Stimulated activated CD4-positive, alpha-beta T cell treated with anti-CD3 and anti-CD28 coated beads, Interleukin-2, amount 100 ng/mL, for 48 hours (primary cell): Measurements from ENCODE around the gene MFSD6.
"Not testable (repeated sequence)": the region's sequence is repeated elsewhere in the genome, so short reads cannot be mapped to it uniquely, and the experiment has no call there.

ENCODE experiments used
- DNase-seq, 2 donors: peaks; one replicate each; pipeline ENCODE4 v3.0.0-alpha.2; 2020

MFSD6 gene

GRCh38 chr2:190405995-190406394 is 2.2 kb upstream of the MFSD6 start:
- DNase-seq = no peak

DNA sequence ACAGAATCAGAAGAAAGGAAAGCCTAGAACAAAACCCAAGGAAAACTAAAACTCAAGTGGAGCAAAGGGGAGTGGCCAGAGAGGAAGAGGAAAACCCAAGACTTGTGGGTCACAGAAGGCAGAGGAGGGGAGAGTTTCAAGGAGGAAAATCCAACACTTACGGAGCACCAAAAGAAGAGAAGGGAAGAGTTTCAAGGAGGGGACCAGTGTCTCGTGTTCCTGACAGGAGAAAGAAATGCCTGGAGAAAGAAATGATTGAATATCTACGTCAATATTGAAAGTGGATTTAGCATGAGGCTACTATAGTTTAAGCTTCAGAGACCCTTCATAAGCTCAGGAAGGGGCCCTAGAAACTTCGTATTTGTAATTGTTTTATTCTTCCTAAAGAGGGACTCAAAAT is 1.4 kb upstream of the MFSD6 start:
- DNase-seq = no peak

DNA sequence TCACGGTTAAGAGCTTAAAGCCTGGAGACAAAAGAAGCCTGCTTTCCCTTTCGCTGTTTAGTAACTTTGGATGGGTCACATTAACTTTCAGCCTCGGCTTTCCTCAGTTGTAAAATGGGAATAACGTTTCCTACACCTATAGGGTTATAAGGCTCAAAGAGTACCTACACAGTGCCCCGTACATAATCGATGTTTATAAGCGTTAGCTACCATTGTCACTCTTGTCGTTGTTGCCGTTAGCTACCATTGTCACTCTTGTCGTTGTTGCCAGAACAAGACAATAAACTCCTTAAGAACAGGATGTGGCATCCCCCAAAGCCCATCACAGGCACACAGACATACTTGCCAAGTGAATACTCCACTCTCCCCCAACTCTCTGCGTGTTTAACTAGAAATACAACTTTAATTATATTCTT is 901 bp upstream of the MFSD6 start:
- no peak for DNase-seq

GRCh38 chr2:190408538-190409271 is 550 bp downstream of the MFSD6 start:
- DNase-seq = peak; percentile 51 to 57

GRCh38 chr2:190409616-190410015 is 1.5 kb downstream of the MFSD6 start:
- no peak for DNase-seq

DNA sequence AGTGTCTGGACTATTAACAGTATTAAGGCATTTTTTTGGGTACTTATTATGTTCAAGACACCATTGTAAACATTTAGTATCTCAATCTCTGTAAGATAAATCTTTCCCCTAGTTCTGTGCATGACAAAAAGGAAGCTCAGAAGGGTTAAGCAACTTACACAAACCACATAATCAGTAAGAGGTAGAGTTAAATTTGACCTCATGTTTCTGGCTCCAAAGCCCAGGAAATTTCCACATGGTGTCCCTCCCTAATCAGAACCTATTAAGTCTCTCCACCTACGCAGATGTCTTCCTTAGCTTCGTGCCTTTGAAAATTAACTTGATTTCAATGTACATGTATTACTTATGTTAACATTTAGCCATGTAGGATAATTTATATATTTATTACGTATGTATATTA is 2.0 kb downstream of the MFSD6 start:
- DNase-seq = no peak

DNA sequence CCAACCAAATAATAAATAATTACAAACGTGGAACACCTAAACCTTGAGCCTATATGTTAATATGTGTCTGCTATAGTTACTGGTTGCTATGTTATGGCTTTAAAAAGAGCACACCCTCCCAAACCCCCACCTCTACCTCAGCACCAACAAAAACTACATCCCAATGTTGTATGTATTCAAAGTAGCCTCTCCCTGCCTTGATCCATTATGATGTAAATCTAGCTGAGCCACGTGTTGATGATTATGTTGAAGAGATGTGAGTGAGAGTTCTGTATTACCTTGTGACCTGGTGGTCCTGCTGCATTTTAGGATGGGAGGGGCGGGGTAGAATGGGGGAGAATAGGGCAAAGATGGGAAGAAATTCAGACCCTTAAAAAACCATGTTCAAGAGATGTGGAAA is 4.8 kb downstream of the MFSD6 start:
- DNase-seq = no peak

DNA sequence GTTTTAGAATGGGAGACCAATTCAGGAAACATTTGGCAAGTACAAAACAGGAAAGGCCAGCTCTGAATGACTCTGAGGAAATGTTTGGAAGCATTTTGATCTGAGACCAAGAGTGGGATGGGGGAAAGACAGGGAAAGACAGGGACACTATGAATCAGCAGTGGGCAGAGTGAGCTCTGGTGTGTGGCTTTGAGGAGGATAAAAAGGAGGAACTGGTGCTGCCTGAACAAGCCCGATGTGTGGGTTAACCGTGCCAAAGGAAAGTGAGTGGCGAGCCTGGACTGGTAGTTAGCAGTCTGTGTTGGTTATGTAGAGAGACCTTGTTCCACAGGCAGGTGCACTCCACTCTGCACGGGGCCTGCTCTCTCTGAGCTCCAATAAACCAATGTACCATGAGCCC is 5.3 kb downstream of the MFSD6 start:
- no peak for DNase-seq

DNA sequence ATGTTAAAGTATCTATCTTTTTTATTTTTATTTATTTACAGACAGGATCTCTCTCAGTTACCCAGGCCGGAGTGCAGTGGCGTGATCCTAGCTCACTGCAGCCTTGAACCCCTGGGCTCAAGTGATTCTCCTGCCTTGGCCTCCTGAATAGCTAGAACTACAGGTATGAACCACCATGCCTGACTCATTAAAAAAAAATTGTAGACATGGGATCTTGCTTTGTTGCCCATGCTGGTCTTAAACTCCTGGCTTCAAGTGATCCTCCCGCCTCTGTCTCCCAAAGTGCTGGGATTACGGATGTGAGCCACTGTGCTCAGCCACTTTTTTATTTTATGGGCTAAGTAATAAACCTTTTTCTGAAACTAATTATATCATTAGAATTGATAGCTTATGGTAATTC is 7.1 kb downstream of the MFSD6 start:
- DNase-seq = no peak

- DNase-seq = no peak
These were observed 7.9 kb downstream of the MFSD6 start for GRCh38 chr2:190415794-190416775.

GRCh38 chr2:190417045-190417842 is 9.1 kb downstream of the MFSD6 start:
- no peak for DNase-seq

- no peak for DNase-seq
These were observed 10.6 kb downstream of the MFSD6 start for GRCh38 chr2:190418727-190419126.

DNA sequence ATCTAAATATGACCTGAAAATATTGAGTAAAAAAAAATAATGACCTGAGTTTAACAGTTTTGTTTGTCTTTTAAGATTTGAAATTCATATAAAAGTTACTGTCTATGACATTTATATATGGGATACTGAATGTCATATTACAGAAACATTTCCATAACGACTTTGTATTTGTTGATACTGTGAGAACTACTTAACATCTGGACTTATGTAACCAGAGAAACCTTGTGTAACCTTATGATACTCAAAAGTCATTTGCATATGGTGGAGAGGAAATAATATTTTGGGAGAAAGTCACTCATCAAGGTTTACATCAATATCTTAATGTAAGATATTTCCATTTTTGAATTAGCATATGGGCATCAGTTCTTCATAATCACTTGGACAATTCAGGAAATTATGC is 12.6 kb downstream of the MFSD6 start:
- DNase-seq = no peak

DNA sequence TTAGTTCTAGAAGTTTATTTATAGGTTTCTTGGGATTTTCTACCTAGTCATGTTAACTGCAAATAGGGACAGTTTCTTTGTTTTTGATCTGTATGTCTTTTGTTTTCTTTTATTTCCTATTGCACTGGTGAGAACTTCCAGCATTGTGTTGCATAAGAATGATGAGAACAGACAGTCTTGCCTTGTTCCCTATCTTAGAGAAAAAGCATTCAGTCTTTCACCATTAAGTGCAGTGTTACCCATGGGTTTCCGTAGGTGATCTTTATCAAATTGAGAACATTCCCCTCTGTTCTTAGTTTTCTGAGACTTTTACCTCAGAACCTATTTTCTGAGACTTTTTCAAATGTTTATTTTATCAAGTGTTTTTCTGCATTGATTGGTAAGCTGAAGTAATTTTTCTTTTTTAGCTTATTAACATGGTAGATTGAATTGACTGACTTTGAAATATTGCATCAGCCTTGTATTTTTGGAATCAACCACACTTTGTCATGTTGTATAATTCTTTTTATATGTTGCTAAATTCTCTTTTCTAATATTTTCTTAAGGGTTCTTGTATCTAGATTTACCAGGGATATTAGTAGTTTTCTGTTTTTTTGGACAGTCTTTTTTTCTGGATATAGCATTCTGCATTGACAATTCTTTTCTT is 17.2 kb downstream of the MFSD6 start:
- DNase-seq = no peak

- no peak for DNase-seq
These were observed 17.9 kb downstream of the MFSD6 start for GRCh38 chr2:190425883-190426658.

GRCh38 chr2:190430866-190431265 is 22.7 kb downstream of the MFSD6 start:
- DNase-seq = not testable (repeated sequence)

GRCh38 chr2:190431907-190432306 is 23.8 kb downstream of the MFSD6 start:
- no peak for DNase-seq

DNA sequence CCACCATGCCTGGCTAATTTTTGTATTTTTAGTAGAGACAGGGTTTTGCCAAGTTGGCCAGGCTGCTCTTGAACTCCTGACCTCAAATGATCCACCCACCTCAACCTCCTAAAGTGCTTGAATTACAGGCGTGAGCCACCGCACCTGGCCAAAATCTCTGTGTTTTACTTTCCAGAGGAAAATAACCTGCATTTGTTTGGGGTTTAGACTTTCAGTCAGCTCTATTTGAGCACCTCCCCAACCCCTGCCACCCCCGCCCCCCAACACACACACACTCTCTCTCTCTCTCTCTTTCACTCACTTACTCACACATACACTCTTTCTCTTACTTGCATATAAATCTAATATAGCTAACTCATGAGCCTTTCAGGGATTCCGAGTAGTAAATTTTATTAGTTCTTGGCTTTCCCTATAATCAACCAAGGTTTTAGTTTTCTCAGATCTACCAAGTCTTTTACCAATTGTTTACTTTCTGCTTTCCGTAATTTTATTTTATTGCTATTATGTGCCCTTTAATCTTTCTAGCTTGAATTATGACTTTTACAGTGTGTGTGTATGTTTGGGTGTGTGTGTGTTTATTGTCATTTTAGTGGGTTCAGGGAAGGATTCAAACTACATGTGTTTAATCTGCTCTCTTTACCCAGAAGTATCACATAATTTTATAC is 24.5 kb downstream of the MFSD6 start:
- DNase-seq = no peak

GRCh38 chr2:190435031-190435670 is 27.0 kb downstream of the MFSD6 start:
- no peak for DNase-seq

- DNase-seq = no peak
These were observed 28.4 kb downstream of the MFSD6 start for GRCh38 chr2:190436557-190436956.

- no peak for DNase-seq
These were observed 32.0 kb downstream of the MFSD6 start for GRCh38 chr2:190440113-190440512.
